Smooth muscle cell of the brain vasculature (primary cell): ENCODE measurements around the gene MAGEA2.
"Not testable (repeated sequence)": the region's sequence is repeated elsewhere in the genome, so short reads cannot be mapped to it uniquely, and the experiment has no call there.

Source experiments
- DNase-seq: peaks from one replicate; pipeline ENCODE4 v3.0.0-alpha.2; 2012; ENCODE audit warnings: low read depth, low spot score

MAGEA2 gene

DNA sequence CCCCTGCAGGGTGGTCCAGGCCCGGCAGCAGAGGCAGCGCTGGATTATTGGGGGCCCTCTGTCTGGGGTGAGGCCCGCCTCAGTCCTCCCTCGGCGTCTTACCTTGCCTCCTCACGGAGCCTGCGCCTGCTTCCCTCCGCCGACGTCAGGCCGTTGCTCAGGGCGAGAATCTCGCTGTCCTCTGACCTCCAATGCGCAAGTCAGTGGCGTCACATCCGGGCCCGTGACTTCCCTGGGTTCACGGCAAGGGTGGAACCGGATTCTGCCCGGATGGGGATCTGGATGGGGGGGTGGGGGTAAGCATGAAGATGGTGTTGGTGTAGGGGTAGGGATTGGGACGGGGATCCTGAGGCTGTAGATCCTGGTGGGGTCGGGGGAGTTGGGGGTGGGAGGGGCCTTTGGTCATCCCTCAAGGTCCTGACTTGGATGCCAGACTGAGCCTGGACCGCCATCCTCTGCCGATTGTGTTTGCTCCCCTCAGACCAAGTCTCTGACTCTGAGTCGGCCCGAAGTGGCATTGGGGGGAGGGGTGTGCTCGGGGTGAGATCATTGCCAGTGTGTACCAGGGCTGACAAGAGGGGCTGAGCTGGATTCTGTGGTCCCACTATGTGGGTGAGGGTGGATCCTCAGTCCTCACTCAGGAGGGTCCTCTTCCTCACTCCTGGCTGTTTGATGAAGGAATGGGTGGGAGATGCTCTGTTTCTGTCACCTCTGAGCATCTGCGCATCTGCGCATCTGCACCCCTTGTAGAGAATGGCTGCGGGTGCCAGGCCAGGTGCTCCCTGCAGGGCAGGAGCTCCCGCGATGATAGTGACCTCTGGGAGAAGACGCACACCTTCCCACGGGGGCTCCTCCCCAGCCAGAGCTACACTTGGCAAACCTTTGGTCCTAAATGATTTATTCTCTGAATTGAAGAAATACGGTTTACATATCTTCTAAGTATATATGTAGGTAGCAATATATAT is at the start of gene MAGEA2:
TSS of gene MAGEA2 (minus strand) at position 157 of the 965 bp plus-strand sequence. CDS start 2,479 bp downstream, outside the sequence.
- DNase-seq, result not testable (repeated sequence)

DNA sequence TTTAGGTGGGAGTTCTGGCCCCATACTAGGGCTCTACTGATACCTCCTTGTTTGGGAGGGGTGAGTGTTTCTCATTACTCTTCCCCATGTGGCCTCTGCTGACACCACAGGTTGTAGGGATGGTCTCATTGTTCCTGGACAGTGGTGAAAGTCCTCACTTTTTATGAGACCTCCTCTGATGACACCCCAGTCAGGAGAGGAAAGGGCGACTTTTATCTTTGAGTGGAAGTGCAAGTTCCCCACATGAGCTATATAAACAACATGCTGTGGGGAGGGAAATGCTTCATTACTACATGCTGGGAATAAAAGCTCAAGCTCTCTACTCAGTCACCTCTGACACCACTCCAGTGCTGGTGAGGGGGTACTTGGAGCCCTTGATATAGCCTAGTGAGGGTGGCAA is 45.3 kb upstream of the MAGEA2 start:
- DNase-seq, result no peak

- DNase-seq, result not testable (repeated sequence)
These were observed 33.4 kb upstream of the MAGEA2 start for GRCh38 chrX:152787062-152787461.

GRCh38 chrX:152769549-152770289 is 16.1 kb upstream of the MAGEA2 start, which contains the start of gene MAGEA6:
Gene MAGEA6 (minus strand): TSS chrX:152769689. CDS start chrX:152767650, 2,039 bp downstream.
- not testable (repeated sequence) for DNase-seq

GRCh38 chrX:152766562-152766961 is 12.9 kb upstream of the MAGEA2 start:
- DNase-seq, result not testable (repeated sequence)

- not testable (repeated sequence) for DNase-seq
These were observed 7.9 kb upstream of the MAGEA2 start for GRCh38 chrX:152761582-152761981.

GRCh38 chrX:152759544-152759943 is 5.9 kb upstream of the MAGEA2 start:
- DNase-seq, result not testable (repeated sequence)

- not testable (repeated sequence) for DNase-seq
These were observed 5.3 kb upstream of the MAGEA2 start, which contains the start of gene CSAG3 for GRCh38 chrX:152758918-152759317. Gene CSAG3 (plus strand): TSS chrX:152759218.

DNA sequence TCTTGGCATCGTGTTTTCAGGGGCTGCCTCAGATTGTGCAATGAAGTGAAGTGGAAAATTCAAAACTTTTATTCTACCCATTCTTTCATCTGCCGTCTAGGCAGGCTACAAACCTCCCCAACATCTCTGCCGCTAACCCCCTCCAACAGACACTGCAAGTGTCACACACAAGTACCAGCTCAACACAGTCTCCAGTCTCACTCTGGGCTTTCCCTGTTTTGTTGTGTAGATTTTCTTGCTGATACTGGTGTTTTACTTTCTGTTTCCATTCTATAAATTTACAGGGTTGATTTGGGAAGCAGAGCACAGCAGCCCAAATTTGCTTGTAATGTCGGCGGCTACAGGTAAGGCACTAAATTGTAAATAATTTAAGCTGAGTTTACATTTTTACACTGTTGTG is 1.2 kb upstream of the MAGEA2 start:
- not testable (repeated sequence) for DNase-seq

GRCh38 chrX:152738560-152738959 is 15.1 kb downstream of the MAGEA2 start:
- no peak for DNase-seq

- not testable (repeated sequence) for DNase-seq
These were observed 17.1 kb downstream of the MAGEA2 start for GRCh38 chrX:152736528-152736927.

DNA sequence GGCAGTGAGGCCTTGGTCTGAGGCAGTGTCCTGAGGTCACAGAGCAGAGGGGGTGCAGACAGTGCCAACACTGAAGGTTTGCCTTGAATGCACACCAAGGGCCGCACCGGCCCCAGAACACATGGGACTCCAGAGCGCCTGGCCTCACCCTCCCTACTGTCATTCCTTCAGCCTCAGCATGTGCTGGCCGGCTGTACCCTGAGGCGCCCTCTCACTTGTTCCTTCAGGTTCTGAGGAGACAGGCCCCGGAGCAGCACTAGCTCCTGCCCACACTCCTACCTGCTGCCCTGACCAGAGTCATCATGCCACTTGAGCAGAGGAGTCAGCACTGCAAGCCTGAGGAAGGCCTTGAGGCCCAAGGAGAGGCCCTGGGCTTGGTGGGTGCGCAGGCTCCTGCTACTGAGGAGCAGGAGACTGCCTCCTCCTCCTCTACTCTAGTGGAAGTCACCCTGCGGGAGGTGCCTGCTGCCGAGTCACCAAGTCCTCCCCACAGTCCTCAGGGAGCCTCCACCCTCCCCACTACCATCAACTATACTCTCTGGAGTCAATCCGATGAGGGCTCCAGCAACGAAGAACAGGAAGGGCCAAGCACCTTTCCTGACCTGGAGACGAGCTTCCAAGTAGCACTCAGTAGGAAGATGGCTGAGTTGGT is 17.7 kb downstream of the MAGEA2 start:
- no peak for DNase-seq

- DNase-seq, result no peak
These were observed 18.5 kb downstream of the MAGEA2 start for GRCh38 chrX:152735101-152735500.

GRCh38 chrX:152734143-152734858 is 19.3 kb downstream of the MAGEA2 start:
- DNase-seq, result not testable (repeated sequence)

- DNase-seq, result no peak
These were observed 20.2 kb downstream of the MAGEA2 start, which contains the start of the genes CSAG1 and MAGEA12 for GRCh38 chrX:152733261-152733975. Gene CSAG1 (minus strand): TSS chrX:152733721. CDS start chrX:152732460, 1,261 bp downstream. Gene MAGEA12 (plus strand): TSS chrX:152733757. CDS start chrX:152736162, 2,405 bp downstream.

DNA sequence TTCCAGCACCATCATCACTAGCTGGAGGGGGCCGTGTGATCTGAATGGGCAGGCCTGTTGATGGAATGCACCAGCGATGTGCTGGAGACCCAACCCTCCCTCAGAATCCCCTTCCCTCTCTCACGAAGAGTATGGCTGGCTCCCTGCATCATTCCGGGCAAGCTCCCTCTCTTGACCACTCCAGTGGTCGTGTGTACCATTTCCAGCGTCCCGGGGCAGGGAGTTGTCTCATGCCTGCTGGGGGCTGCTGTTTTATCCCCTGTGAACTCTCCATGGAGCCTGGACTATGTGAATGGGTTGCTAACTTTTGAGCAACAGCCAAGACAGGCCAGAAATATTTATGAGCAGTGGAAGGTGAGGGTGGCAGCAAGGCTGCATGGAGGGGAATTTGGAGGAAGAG is 28.2 kb downstream of the MAGEA2 start:
- DNase-seq, result no peak

DNA sequence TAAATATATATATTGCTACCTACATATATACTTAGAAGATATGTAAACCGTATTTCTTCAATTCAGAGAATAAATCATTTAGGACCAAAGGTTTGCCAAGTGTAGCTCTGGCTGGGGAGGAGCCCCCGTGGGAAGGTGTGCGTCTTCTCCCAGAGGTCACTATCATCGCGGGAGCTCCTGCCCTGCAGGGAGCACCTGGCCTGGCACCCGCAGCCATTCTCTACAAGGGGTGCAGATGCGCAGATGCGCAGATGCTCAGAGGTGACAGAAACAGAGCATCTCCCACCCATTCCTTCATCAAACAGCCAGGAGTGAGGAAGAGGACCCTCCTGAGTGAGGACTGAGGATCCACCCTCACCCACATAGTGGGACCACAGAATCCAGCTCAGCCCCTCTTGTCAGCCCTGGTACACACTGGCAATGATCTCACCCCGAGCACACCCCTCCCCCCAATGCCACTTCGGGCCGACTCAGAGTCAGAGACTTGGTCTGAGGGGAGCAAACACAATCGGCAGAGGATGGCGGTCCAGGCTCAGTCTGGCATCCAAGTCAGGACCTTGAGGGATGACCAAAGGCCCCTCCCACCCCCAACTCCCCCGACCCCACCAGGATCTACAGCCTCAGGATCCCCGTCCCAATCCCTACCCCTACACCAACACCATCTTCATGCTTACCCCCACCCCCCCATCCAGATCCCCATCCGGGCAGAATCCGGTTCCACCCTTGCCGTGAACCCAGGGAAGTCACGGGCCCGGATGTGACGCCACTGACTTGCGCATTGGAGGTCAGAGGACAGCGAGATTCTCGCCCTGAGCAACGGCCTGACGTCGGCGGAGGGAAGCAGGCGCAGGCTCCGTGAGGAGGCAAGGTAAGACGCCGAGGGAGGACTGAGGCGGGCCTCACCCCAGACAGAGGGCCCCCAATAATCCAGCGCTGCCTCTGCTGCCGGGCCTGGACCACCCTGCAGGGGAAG is 39.5 kb downstream of the MAGEA2 start, which contains the start of gene MAGEA2B:
TSS of gene MAGEA2B (plus strand) at position 814 of the 973 bp plus-strand sequence. CDS start 2,479 bp downstream, outside the sequence.
- DNase-seq, result not testable (repeated sequence)

DNA sequence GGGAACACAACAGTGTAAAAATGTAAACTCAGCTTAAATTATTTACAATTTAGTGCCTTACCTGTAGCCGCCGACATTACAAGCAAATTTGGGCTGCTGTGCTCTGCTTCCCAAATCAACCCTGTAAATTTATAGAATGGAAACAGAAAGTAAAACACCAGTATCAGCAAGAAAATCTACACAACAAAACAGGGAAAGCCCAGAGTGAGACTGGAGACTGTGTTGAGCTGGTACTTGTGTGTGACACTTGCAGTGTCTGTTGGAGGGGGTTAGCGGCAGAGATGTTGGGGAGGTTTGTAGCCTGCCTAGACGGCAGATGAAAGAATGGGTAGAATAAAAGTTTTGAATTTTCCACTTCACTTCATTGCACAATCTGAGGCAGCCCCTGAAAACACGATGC is 40.4 kb downstream of the MAGEA2 start:
- DNase-seq, result not testable (repeated sequence)

DNA sequence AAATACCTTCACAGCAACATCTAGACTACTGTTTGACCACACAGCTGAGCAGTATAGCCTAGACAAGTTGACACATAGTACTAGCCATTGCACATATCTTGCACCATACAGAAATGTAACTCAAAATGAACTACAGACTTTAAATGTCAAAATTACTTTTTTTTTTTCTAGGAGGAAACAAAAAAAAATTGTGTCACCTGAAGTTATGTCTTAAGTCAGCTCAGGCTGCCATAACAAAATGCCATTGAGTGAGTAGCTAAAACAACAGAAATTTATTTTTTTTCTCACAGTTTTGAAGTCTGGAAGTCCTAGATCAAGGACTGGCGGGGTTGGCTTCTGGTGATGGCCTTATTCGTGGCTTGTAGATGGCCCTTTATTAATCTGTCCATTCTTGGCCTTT is 44.5 kb downstream of the MAGEA2 start, which contains the start of gene CSAG2:
TSS of gene CSAG2 (minus strand) at position 101 of the 400 bp plus-strand sequence. CDS start 161 bp downstream, outside the sequence.
- not testable (repeated sequence) for DNase-seq
